ENCODE measurements around the gene RGS13. TPM values are rescaled to one million over a fixed set of nuclear protein-coding genes. Genes with fewer than 3 reads are reported as not detected.

Gene RGS13
- total and polyA plus RNA-seq, 2 donors (not counting 3 experiments of a cell fraction or from before 2014, with no cell fraction given) = not detected

DNA sequence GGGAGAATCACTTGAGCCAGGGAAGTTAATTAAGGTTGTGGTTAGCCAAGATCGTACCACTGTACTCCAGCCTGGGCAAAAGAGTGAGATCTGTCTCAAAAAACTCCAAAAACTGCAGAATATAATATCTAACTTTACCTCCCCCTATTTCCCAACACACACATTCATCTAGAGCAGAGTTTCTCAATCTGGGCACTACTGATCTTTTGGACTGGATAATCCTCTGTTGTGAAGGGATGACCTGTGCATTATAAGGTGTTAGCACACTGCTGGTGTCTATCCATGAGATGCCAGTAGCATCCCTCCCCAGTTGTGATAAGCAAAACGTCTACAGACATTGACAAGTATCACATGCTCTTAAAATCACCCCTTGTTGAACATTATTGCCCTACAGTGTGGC, 61.8 kb downstream of the RGS13 start:
- CTCF ChIA-PET = no interaction called here
- Histone ChIP-seq H3K9ac (replicated peaks; ENCODE audit: extremely low read depth, insufficient read depth, low read length) (no peak overlapping the region), H3K27ac (ENCODE audit: insufficient read depth, low read depth, low read length) (no peak overlapping the region), H3K27me3 (ENCODE audit: control insufficient read depth in 2 of 2, insufficient read depth in 2 of 2, low read length in 2 of 2) (no peaks in the 10 kb centered on the region), H3K9me1 (replicated peaks; ENCODE audit: control insufficient read depth, extremely low read depth, insufficient read depth, low read length) (no peaks in the 10 kb centered on the region), H3K4me3 (replicated peaks in 1 of 3; ENCODE audit: insufficient read depth in 1 of 3, low read depth in 1 of 3, low read length in 3 of 3) (no peak overlapping the region), H3K9me3 (replicated peaks; ENCODE audit: control insufficient read depth, insufficient read depth, low read length) (no peaks in the 10 kb centered on the region), H2AFZ (ENCODE audit: low read depth, low read length) (no peak overlapping the region), H3K4me1 (ENCODE audit: control insufficient read depth, extremely low read depth, insufficient read depth, low read length) (peaks cover 26% of the 10 kb centered on the region), H3K4me2 (ENCODE audit: insufficient read depth, low read length) (no peak overlapping the region), H3K36me3 (ENCODE audit: control insufficient read depth in 2 of 2, extremely low read depth in 1 of 2, insufficient read depth in 2 of 2, low read length in 2 of 2) (no peaks in the 10 kb centered on the region), H4K20me1 (replicated peaks; ENCODE audit: control insufficient read depth, extremely low read depth, insufficient read depth, low read length) (no peaks in the 10 kb centered on the region), H3K79me2 (ENCODE audit: control insufficient read depth, insufficient read depth, low read length) (no peaks in the 10 kb centered on the region)
- POLR2A ChIA-PET = no interaction called here
- no peak for DNase-seq (ENCODE audit: low read depth, low spot score)
- BruUV-seq (replicated peaks) = no TSS peak
- intact Hi-C loops (cut with micrococcal nuclease) = no loop called here
- FAIRE-seq = no peak
- TF ChIP-seq EZH2 (IDR thresholded peaks at IDR 0.05; ENCODE audit: borderline replicate concordance, low read depth, low read length, severe bottlenecking) (no peak), POLR2AphosphoS5 (IDR thresholded peaks at IDR 0.05; ENCODE audit: insufficient read depth, low read depth, low read length) (no peak), GATA2 (IDR thresholded peaks at IDR 0.05; ENCODE audit: insufficient read depth, insufficient read length, low read depth, low read length) (no peak), MYC (IDR thresholded peaks at IDR 0.05; ENCODE audit: low read depth, low read length) (no peak), POLR2A (IDR thresholded peaks at IDR 0.05; ENCODE audit: low read depth, low read length) (no peak), JUN (IDR thresholded peaks at IDR 0.05; ENCODE audit: borderline replicate concordance, insufficient read depth, insufficient read length, low read depth) (no peak), FOS (IDR thresholded peaks at IDR 0.05; ENCODE audit: borderline replicate concordance, insufficient read depth, low read length) (no peak)
- TF ChIP-seq, protein P1, sequence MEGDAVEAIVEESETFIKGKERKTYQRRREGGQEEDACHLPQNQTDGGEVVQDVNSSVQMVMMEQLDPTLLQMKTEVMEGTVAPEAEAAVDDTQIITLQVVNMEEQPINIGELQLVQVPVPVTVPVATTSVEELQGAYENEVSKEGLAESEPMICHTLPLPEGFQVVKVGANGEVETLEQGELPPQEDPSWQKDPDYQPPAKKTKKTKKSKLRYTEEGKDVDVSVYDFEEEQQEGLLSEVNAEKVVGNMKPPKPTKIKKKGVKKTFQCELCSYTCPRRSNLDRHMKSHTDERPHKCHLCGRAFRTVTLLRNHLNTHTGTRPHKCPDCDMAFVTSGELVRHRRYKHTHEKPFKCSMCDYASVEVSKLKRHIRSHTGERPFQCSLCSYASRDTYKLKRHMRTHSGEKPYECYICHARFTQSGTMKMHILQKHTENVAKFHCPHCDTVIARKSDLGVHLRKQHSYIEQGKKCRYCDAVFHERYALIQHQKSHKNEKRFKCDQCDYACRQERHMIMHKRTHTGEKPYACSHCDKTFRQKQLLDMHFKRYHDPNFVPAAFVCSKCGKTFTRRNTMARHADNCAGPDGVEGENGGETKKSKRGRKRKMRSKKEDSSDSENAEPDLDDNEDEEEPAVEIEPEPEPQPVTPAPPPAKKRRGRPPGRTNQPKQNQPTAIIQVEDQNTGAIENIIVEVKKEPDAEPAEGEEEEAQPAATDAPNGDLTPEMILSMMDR (IDR thresholded peaks at IDR 0.05; ENCODE audit: extremely low read depth in 1 of 2, insufficient read depth in 1 of 2, low read depth in 1 of 2, low read length in 2 of 2) = no peak
- TF ChIP-seq, protein P2, sequence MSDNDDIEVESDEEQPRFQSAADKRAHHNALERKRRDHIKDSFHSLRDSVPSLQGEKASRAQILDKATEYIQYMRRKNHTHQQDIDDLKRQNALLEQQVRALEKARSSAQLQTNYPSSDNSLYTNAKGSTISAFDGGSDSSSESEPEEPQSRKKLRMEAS (IDR thresholded peaks at IDR 0.05; ENCODE audit: insufficient read depth, insufficient read length) = no peak
- dilution Hi-C loops (cut with MboI; ENCODE audit: extremely low pct_ligation_motif_present, low sequenced_read_pairs) = no loop called here

Measured in endothelial cell of umbilical vein (primary cell).